CD14-positive monocyte (primary cell): ENCODE results near the gene BTBD9. TPM values are rescaled to one million over a fixed set of nuclear protein-coding genes. Genes with fewer than 3 reads are reported as not detected.

Experiments
- DNase-seq, 3 donors: peaks; one replicate each; pipeline ENCODE4 v3.0.0-alpha.2; 2011 to 2022
- H2AFZ ChIP-seq: 2 replicates; pipeline ENCODE4 v1.6.0; 2012; ENCODE audit warnings: mild to moderate bottlenecking, low read depth, low read length, inconsistent platforms; ENCODE audit not compliant: insufficient read depth, poor library complexity, severe bottlenecking
- H3K27ac ChIP-seq, 2 donors: 1 replicate in 1 of 2; 2 replicates in 1 of 2; pipeline ENCODE4 v1.5.1; 2012 to 2013; ENCODE audit warnings: low read length in 2 of 2, control low read depth in 1 of 2, inconsistent platforms in 1 of 2, low read depth in 1 of 2, mild to moderate bottlenecking in 1 of 2
- H3K27me3 ChIP-seq, 2 donors: one replicate each; pipeline versions ENCODE4 v1.6.0 to v1.6.1; 2011 to 2013; ENCODE audit warnings: low read length in 2 of 2; ENCODE audit not compliant: control insufficient read depth in 2 of 2, insufficient read depth in 2 of 2
- H3K36me3 ChIP-seq, 2 donors: replicated peaks in 1 of 2; 1 replicate in 1 of 2; 2 replicates in 1 of 2; pipeline versions ENCODE4 v1.5.1 to v1.6.1; 2012 to 2013; ENCODE audit warnings: low read length in 2 of 2, control low read depth in 1 of 2, inconsistent platforms in 1 of 2, mild to moderate bottlenecking in 1 of 2; ENCODE audit not compliant: insufficient read depth in 2 of 2, control insufficient read depth in 1 of 2
- H3K4me1 ChIP-seq, 2 donors: 1 replicate in 1 of 2; 2 replicates in 1 of 2; pipeline versions ENCODE4 v1.5.1 to v1.6.1; 2012 to 2013; ENCODE audit warnings: low read length in 2 of 2, control low read depth in 1 of 2, inconsistent platforms in 1 of 2, mild to moderate bottlenecking in 1 of 2, moderate library complexity in 1 of 2; ENCODE audit not compliant: insufficient read depth in 2 of 2, control insufficient read depth in 1 of 2
- H3K4me2 ChIP-seq: replicated peaks from 2 replicates; pipeline ENCODE3; 2012; ENCODE audit warnings: low read length, moderate library complexity, mild to moderate bottlenecking; ENCODE audit not compliant: poor library complexity, severe bottlenecking; ENCODE audit errors: extremely low read depth
- H3K4me3 ChIP-seq, 3 experiments: fragments of 200-600 bp in 1 of 3; sonication (generic) in 1 of 3; replicated peaks in 1 of 3; 1 replicate in 2 of 3; 2 replicates in 1 of 3; pipeline ENCODE4 v1.5.1; 2011 to 2013; ENCODE audit warnings: low read length in 3 of 3, mild to moderate bottlenecking in 3 of 3, control low read depth in 2 of 3, low read depth in 2 of 3, inconsistent platforms in 1 of 3, moderate library complexity in 1 of 3
- H3K79me2 ChIP-seq: 2 replicates; pipeline ENCODE4 v1.6.0; 2012; ENCODE audit warnings: mild to moderate bottlenecking, control low read depth, inconsistent platforms, low read length, moderate library complexity; ENCODE audit not compliant: insufficient read depth
- H3K9ac ChIP-seq: 2 replicates; pipeline ENCODE4 v1.6.0; 2017; ENCODE audit warnings: low read length, mild to moderate bottlenecking; ENCODE audit not compliant: insufficient read depth, poor library complexity, severe bottlenecking
- H3K9me3 ChIP-seq, 2 donors: replicated peaks in 1 of 2; 1 replicate in 1 of 2; 2 replicates in 1 of 2; pipeline versions ENCODE4 v1.5.1 to v1.6.1; 2012 to 2013; ENCODE audit warnings: low read length in 2 of 2, control low read depth in 1 of 2; ENCODE audit not compliant: control insufficient read depth in 1 of 2, insufficient read depth in 1 of 2
- H4K20me1 ChIP-seq: 2 replicates; pipeline ENCODE4 v1.6.0; 2012; ENCODE audit warnings: mild to moderate bottlenecking, low read length, control low read depth, moderate library complexity; ENCODE audit not compliant: insufficient read depth
- H3K27ac Mint-ChIP-seq, 7 donors: one replicate each; pipeline ENCODE4 v1.8.0; 2020; ENCODE audit warnings: mild to moderate bottlenecking in 7 of 7, mixed read lengths in 7 of 7, moderate library complexity in 6 of 7, inconsistent platforms in 2 of 7
- H3K27me3 Mint-ChIP-seq, 3 donors: one replicate each; pipeline ENCODE4 v1.8.0; 2021 to 2022; ENCODE audit warnings: low read depth in 3 of 3, mild to moderate bottlenecking in 3 of 3, mixed read lengths in 3 of 3, moderate library complexity in 3 of 3, inconsistent platforms in 1 of 3
- H3K36me3 Mint-ChIP-seq, 2 donors: one replicate each; pipeline ENCODE4 v1.8.0; 2020; ENCODE audit warnings: mixed read lengths in 2 of 2, inconsistent platforms in 1 of 2, mild to moderate bottlenecking in 1 of 2
- H3K4me1 Mint-ChIP-seq: one replicate; pipeline ENCODE4 v1.8.0; 2020; ENCODE audit warnings: mild to moderate bottlenecking, mixed read lengths
- H3K4me3 Mint-ChIP-seq, 2 donors: one replicate each; pipeline ENCODE4 v1.8.0; 2020; ENCODE audit warnings: mild to moderate bottlenecking in 2 of 2, mixed read lengths in 2 of 2, moderate library complexity in 1 of 2
- H3K9me3 Mint-ChIP-seq, 7 donors: one replicate each; pipeline ENCODE4 v1.8.0; 2020 to 2022; ENCODE audit warnings: mixed read lengths in 7 of 7, mild to moderate bottlenecking in 6 of 7, moderate library complexity in 6 of 7, inconsistent platforms in 2 of 7
- WGBS: methylation state at CpG from one replicate; pipeline ENCODE4 v1.1.5; 2013; ENCODE audit warnings: missing lambda C conversion rate; ENCODE audit not compliant: insufficient coverage; 5-methylcytosine and 5-hydroxymethylcytosine counted together
- intact Hi-C, 2 donors: fragments of 100-400 bp; cut with micrococcal nuclease; formaldehyde crosslinking; loops; one replicate each; pipeline versions ENCODE4 v1.15.0 to v1.15.1; 2023
- polyA plus RNA-seq, 3 donors: library from polyadenylated mRNA; depleted of rRNA in 1 of 3; unstranded in 2 of 3; stranded (reverse) in 1 of 3; fragments of 300-500 nt in 2 of 3; fragments of >200 nt in 1 of 3; fragmentation: Illumina TruSeq in 2 of 3; gene quantifications; 1 replicate in 2 of 3; 2 replicates in 1 of 3; pipeline ENCODE4 v1.2.3, GENCODE V29; 2012 to 2021
- TF ChIP-seq, protein P1 (sequence below): fragments of 200-600 bp; IDR thresholded peaks from one replicate; pipeline ENCODE4 v1.8.0; 2022; ENCODE audit warnings: antibody characterized with exemption, mild to moderate bottlenecking

BTBD9 gene
- polyA plus RNA-seq, 3 donors = 5.2 to 7.5 (median 6.2) TPM

GRCh38 chr6:38146734-38147027, 493.0 kb downstream of the BTBD9 start:
- Mint-ChIP-seq H3K9me3 (no peaks in the 10 kb centered on the region), H3K4me1 (peaks cover 6% of the 10 kb centered on the region), H3K27ac (no peak overlapping the region), H3K4me3 (no peak overlapping the region), H3K36me3 (peaks cover 33 to 44% of the 10 kb centered on the region in 2 donors), H3K27me3 (peaks cover 0 to 3% (median 0%) of the 10 kb centered on the region in 3 donors)
- Histone ChIP-seq H3K4me2 (no peak overlapping the region), H3K4me1 (no peaks in the 10 kb centered on the region), H2AFZ (no peak overlapping the region), H4K20me1 (peaks cover 98% of the 10 kb centered on the region), H3K36me3 (peaks cover 13 to 88% of the 10 kb centered on the region in 2 donors), H3K4me3 (no peak overlapping the region), H3K9me3 (no peaks in the 10 kb centered on the region), H3K79me2 (peaks cover 4% of the 10 kb centered on the region), H3K27ac (no peak overlapping the region), H3K9ac (no peak overlapping the region), H3K27me3 (no peaks in the 10 kb centered on the region)
- intact Hi-C loops = no loop called here
- DNase-seq = no peak
- no CpG with 5 or more reads among the region's 1 CpG for WGBS
- TF ChIP-seq, protein P1, sequence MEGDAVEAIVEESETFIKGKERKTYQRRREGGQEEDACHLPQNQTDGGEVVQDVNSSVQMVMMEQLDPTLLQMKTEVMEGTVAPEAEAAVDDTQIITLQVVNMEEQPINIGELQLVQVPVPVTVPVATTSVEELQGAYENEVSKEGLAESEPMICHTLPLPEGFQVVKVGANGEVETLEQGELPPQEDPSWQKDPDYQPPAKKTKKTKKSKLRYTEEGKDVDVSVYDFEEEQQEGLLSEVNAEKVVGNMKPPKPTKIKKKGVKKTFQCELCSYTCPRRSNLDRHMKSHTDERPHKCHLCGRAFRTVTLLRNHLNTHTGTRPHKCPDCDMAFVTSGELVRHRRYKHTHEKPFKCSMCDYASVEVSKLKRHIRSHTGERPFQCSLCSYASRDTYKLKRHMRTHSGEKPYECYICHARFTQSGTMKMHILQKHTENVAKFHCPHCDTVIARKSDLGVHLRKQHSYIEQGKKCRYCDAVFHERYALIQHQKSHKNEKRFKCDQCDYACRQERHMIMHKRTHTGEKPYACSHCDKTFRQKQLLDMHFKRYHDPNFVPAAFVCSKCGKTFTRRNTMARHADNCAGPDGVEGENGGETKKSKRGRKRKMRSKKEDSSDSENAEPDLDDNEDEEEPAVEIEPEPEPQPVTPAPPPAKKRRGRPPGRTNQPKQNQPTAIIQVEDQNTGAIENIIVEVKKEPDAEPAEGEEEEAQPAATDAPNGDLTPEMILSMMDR = no peak

DNA sequence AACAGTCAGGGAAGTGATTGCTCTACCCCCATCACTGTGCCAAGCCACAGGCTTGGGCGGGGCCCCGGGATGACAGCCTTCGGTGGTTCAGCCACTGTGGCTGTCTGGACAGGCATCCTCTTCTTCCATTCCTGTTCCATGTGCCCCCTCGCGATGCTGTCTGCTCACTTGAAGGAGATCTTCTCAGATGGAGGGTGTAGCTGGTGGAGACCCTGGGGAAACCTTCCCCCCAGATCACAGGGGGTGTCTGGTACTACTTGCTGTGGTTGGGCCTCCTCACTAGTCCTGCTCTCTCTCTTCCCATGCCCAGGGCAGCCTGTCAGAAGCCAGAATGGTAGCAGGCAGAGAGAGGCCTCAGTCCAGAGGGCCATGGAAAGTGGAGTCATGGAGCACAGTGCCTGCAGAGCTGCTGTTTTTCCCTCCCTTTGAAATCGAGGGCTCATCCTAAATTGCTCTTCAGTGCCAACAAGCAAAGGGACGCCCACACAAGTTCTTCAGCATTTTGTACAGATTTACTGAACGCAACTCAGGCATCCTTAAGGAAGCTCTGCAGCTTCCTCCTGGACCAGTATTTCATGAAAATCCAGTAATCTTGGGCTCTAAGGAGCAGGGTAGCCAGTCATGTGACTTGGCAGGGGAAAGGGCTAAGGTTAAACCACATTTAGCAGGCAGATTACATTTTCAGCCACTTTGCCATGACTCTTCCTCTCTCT, 493.6 kb downstream of the BTBD9 start:
- no peaks in the 10 kb centered on the region for H3K9me3 Mint-ChIP-seq
- H3K79me2 ChIP-seq = peaks cover 4% of the 10 kb centered on the region
- H3K36me3 ChIP-seq = peaks cover 12 to 88% of the 10 kb centered on the region in 2 donors
- no peak overlapping the region for H3K4me3 ChIP-seq
- H3K27me3 ChIP-seq = no peaks in the 10 kb centered on the region
- peaks cover 37 to 41% of the 10 kb centered on the region in 2 donors for H3K36me3 Mint-ChIP-seq
- H3K4me1 Mint-ChIP-seq = peaks cover 6% of the 10 kb centered on the region
- no peak overlapping the region for H3K4me2 ChIP-seq
- H3K27ac Mint-ChIP-seq = peak overlapping the region in 4 of 7 donors; percentile 16 to 58 (median 38)
- 88% methylated on average over 3 of the region's 8 CpGs for WGBS
- H4K20me1 ChIP-seq = peaks cover 98% of the 10 kb centered on the region
- no peak for DNase-seq
- H3K9ac ChIP-seq = no peak overlapping the region
- H3K27ac ChIP-seq = peak overlapping the region in 1 of 2 donors; percentile 3
- intact Hi-C loops = no loop called here
- no peak overlapping the region for H3K4me3 Mint-ChIP-seq
- TF ChIP-seq, protein P1 = no peak
- H3K9me3 ChIP-seq = no peaks in the 10 kb centered on the region
- peaks cover 0 to 3% (median 0%) of the 10 kb centered on the region in 3 donors for H3K27me3 Mint-ChIP-seq
- no peaks in the 10 kb centered on the region for H3K4me1 ChIP-seq
- no peak overlapping the region for H2AFZ ChIP-seq
